CD4-positive, alpha-beta T cell (primary cell): Measurements from ENCODE around the gene METTL6. TPM values are rescaled to one million over a fixed set of nuclear protein-coding genes. Genes with fewer than 3 reads are reported as not detected.

ENCODE experiments used
- ATAC-seq: fragments of 200-7000 bp; cut with Tn5 transposase; one replicate; pipeline ENCODE4 v1.10.0; 2022; ENCODE audit warnings: mild to moderate bottlenecking; ENCODE audit not compliant: poor library complexity
- CTCF ChIA-PET: fragments of 350-600 bp; sonication (Branson Sonifier 250); formaldehyde crosslinking; loops from one replicate; lab custom pipeline; 2021; ENCODE audit warnings: antibody characterized with exemption, inconsistent platforms; lab: Charles Lee
- POLR2A ChIA-PET: fragments of 350-600 bp; sonication (Branson Sonifier 250); formaldehyde crosslinking; loops from one replicate; lab custom pipeline; 2021; ENCODE audit warnings: antibody characterized with exemption, inconsistent platforms; lab: Charles Lee
- DNase-seq, 14 experiments: peaks; one replicate each; pipeline ENCODE4 v3.0.0-alpha.2; 2013 to 2020; ENCODE audit warnings: mixed read lengths in 2 of 14
- H3K27ac ChIP-seq, 2 donors: one replicate each; pipeline versions ENCODE4 v1.5.1 to v1.7.0; 2013; ENCODE audit warnings: low read length in 2 of 2, low read depth in 1 of 2, mild to moderate bottlenecking in 1 of 2
- H3K27me3 ChIP-seq, 2 experiments: 1 replicate in 1 of 2; 2 replicates in 1 of 2; pipeline versions ENCODE4 v1.6.1 to v1.7.0; 2013; ENCODE audit warnings: low read length in 2 of 2, control low read depth in 1 of 2, mild to moderate bottlenecking in 1 of 2, moderate library complexity in 1 of 2; ENCODE audit not compliant: insufficient read depth in 2 of 2, control insufficient read depth in 1 of 2
- H3K36me3 ChIP-seq: one replicate; pipeline ENCODE4 v1.6.1; 2013; ENCODE audit warnings: low read length, control low read depth; ENCODE audit not compliant: insufficient read depth
- H3K4me1 ChIP-seq: one replicate; pipeline ENCODE4 v1.6.1; 2013; ENCODE audit warnings: low read length, control low read depth; ENCODE audit not compliant: insufficient read depth
- H3K4me3 ChIP-seq: one replicate; pipeline ENCODE4 v1.5.1; 2013; ENCODE audit warnings: mild to moderate bottlenecking, low read length, moderate library complexity
- H3K9me3 ChIP-seq, 2 experiments: 1 replicate in 1 of 2; 2 replicates in 1 of 2; pipeline versions ENCODE4 v1.6.1 to v1.7.0; 2013; ENCODE audit warnings: low read length in 2 of 2, mild to moderate bottlenecking in 2 of 2, control low read depth in 1 of 2, moderate library complexity in 1 of 2; ENCODE audit not compliant: control insufficient read depth in 1 of 2, insufficient read depth in 1 of 2
- H3K27ac Mint-ChIP-seq: one replicate; pipeline ENCODE4 v1.8.0; 2020; ENCODE audit warnings: mixed read lengths
- H3K27me3 Mint-ChIP-seq: one replicate; pipeline ENCODE4 v1.8.0; 2021; ENCODE audit warnings: mixed read lengths
- H3K36me3 Mint-ChIP-seq: one replicate; pipeline ENCODE4 v1.8.0; 2021; ENCODE audit warnings: low read depth, mixed read lengths
- H3K4me1 Mint-ChIP-seq: one replicate; pipeline ENCODE4 v1.8.0; 2021; ENCODE audit warnings: low read depth, mixed read lengths
- H3K4me3 Mint-ChIP-seq: one replicate; pipeline ENCODE4 v1.8.0; 2020; ENCODE audit warnings: mild to moderate bottlenecking, mixed read lengths
- H3K9me3 Mint-ChIP-seq: one replicate; pipeline ENCODE4 v1.8.0; 2020; ENCODE audit warnings: mixed read lengths
- intact Hi-C, 2 experiments: fragments of 100-400 bp; cut with DNase I in 1 of 2; cut with micrococcal nuclease in 1 of 2; formaldehyde crosslinking; loops; one replicate each; pipeline versions ENCODE4 v1.15.1 to v1.9.0; 2023 to 2025; cut with DNase I, micrococcal nuclease
- total RNA-seq, 174 experiments: library from RNA in 2 of 174; stranded (reverse) in 2 of 174; gene quantifications; one replicate each; pipeline ENCODE4 v1.2.3 and lab custom pipeline; 2021 to 2026
- TF ChIP-seq, protein P1 (sequence below): fragments of 200-600 bp; IDR thresholded peaks from one replicate; pipeline ENCODE4 v1.8.0; 2022; ENCODE audit warnings: antibody characterized with exemption, mild to moderate bottlenecking

METTL6 gene
- total RNA-seq, 2 experiments from 2014 or later = 4.7 to 5.7 TPM

DNA sequence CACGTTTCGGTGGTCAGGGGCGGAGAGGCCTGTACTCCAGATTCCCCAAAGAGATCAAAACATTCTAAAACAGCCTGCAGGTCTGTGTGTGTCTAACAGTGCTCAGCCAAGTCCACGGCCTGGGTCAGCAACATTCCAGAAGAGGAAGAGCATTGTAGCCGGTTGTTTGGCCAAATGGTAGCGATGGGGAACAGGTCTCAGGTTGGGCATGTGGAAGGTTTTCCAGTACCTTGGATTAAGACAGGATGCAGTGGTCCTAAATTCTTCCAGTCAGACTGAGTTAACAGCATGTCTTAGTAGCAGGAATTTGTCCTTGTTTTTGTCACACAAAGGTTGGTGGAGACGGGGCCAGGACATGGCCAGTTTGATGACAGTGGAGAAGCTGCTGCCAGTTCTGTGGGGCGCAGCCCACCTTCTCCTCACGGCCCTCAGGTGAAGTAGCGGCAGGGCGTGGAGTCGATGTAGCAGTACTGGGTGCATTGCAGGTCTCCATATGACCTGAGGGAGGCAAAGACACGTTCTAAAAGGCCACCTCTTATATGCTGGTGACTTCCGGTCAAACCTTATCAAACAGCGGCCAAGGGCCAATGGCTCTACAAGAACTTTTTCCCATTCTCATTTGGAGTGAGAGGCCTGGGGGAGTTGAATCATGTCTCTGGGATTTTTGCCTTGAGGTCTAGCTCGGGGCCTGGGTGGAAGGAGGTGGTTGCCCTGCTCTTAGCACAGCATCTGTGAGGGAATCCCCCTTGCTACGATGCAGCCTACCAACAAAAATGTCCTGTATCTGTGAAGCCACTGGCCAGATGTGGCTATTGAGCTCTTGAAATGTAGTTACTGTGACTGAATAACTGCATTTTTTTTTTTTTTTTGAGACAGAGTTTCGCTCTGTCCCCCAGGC lies 24.1 kb upstream of the METTL6 start:
- Mint-ChIP-seq H3K4me1 (no peaks in the 10 kb centered on the region), H3K9me3 (no peaks in the 10 kb centered on the region), H3K36me3 (peaks cover 11% of the 10 kb centered on the region), H3K27me3 (no peaks in the 10 kb centered on the region), H3K27ac (no peak overlapping the region), H3K4me3 (no peak overlapping the region)
- CTCF ChIA-PET = no interaction called here
- no peak overlapping the region for H3K4me3 ChIP-seq
- no peaks in the 10 kb centered on the region for H3K4me1 ChIP-seq
- POLR2A ChIA-PET = no interaction called here
- intact Hi-C loops = no loop called here
- peaks cover 4% of the 10 kb centered on the region for H3K36me3 ChIP-seq
- ATAC-seq = no peak
- no peak overlapping the region for H3K27ac ChIP-seq
- H3K9me3 ChIP-seq = no peaks in the 10 kb centered on the region
- TF ChIP-seq, protein P1, sequence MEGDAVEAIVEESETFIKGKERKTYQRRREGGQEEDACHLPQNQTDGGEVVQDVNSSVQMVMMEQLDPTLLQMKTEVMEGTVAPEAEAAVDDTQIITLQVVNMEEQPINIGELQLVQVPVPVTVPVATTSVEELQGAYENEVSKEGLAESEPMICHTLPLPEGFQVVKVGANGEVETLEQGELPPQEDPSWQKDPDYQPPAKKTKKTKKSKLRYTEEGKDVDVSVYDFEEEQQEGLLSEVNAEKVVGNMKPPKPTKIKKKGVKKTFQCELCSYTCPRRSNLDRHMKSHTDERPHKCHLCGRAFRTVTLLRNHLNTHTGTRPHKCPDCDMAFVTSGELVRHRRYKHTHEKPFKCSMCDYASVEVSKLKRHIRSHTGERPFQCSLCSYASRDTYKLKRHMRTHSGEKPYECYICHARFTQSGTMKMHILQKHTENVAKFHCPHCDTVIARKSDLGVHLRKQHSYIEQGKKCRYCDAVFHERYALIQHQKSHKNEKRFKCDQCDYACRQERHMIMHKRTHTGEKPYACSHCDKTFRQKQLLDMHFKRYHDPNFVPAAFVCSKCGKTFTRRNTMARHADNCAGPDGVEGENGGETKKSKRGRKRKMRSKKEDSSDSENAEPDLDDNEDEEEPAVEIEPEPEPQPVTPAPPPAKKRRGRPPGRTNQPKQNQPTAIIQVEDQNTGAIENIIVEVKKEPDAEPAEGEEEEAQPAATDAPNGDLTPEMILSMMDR = no peak
- DNase-seq = no peak
- no peaks in the 10 kb centered on the region for H3K27me3 ChIP-seq

DNA sequence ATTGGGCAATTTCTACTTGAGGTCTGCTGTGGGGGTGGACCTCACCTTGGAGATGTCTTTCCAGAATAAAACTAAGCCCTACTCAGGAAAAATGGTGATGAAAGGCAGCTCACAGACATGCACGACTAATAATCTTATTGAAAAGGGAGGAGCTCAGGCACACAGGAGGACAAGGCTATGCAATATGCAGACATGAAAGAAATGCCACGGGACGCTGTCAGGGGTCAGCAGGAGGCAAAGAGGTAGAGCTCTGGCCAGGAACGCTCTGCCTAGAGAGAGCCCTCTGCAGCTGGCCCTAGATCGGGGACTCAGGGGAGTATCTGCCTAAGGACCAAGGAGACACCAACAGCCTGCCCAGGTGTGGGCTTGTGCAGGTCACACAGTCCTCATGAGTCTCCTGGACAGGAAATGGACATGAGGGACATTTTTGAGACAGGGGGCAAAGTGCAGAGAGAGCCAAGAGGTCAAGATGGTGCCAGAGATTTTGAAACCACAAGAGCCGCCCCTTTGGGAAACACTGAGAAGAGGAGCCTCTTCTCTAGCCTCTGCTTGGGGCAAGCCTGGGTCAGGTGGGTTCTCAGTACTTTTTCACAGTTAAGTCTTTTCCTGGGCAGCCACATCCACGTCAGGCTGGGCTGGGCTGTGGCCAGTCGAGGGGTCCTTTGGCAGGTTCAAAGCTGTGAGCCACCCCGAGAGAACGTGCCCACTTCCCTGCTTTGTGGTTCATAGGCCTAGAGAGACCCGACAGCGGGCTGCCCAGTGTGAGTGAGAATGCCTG lies 23.3 kb upstream of the METTL6 start:
- POLR2A ChIA-PET = no interaction called here
- Mint-ChIP-seq H3K4me3 (no peak overlapping the region), H3K9me3 (no peaks in the 10 kb centered on the region), H3K27ac (no peak overlapping the region), H3K4me1 (no peaks in the 10 kb centered on the region), H3K27me3 (no peaks in the 10 kb centered on the region), H3K36me3 (peaks cover 11% of the 10 kb centered on the region)
- H3K27ac ChIP-seq = no peak overlapping the region
- no peak overlapping the region for H3K4me3 ChIP-seq
- CTCF ChIA-PET = no interaction called here
- intact Hi-C loops = no loop called here
- ATAC-seq (no peak), DNase-seq (no peak)
- no peaks in the 10 kb centered on the region for H3K27me3 ChIP-seq
- no peaks in the 10 kb centered on the region for H3K36me3 ChIP-seq
- TF ChIP-seq, protein P1 = no peak
- no peaks in the 10 kb centered on the region for H3K9me3 ChIP-seq
- H3K4me1 ChIP-seq = no peaks in the 10 kb centered on the region

DNA sequence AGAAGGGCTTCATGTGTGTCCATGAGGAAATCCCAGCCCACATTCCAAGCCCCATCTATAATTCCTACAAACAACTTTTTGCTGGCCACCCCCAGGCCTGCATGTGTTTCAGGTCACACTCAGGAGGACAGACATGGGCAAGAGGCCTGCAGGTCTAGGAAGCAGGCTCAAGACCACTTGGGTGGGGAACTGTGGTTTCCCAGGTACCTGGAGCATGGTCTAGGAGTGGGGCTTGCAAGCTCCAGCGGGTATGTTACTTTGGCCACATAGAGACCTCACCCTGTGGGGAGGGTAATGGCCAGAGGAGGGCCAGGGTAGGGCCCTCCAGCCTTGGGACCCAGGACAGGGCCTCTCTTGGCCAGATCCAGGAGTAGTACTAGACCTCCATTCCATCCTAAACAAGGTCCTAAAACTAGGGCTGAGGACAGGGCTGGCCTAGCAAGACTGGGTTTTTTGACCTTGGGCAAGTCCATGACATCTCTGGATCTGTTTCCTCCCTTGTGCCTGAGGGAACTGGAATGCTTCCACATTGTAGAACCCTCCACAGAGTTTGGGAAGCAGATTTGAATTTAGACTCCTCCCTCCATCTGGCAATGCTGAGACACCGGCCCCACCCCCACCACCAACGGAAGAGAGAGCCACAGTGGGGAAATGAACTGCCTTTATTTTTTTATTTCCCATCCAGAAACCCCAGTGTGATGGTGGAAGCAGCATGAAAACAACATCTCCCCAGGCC lies 22.3 kb upstream of the METTL6 start:
- ATAC-seq = no peak
- H3K27ac Mint-ChIP-seq = no peak overlapping the region
- no peak for DNase-seq

More for the DNA sequence above, 22.3 kb upstream of the METTL6 start:
- intact Hi-C loops = no loop called here
- no peaks in the 10 kb centered on the region for H3K36me3 ChIP-seq
- no peaks in the 10 kb centered on the region for H3K27me3 Mint-ChIP-seq
- no peak overlapping the region for H3K4me3 ChIP-seq
- POLR2A ChIA-PET = no interaction called here
- no peaks in the 10 kb centered on the region for H3K4me1 ChIP-seq
- no peaks in the 10 kb centered on the region for H3K9me3 ChIP-seq
- peaks cover 11% of the 10 kb centered on the region for H3K36me3 Mint-ChIP-seq
- H3K4me3 Mint-ChIP-seq = no peak overlapping the region
- TF ChIP-seq, protein P1 = no peak
- CTCF ChIA-PET = no interaction called here
- H3K9me3 Mint-ChIP-seq = no peaks in the 10 kb centered on the region
- H3K27me3 ChIP-seq = no peaks in the 10 kb centered on the region
- no peaks in the 10 kb centered on the region for H3K4me1 Mint-ChIP-seq
- H3K27ac ChIP-seq = no peak overlapping the region
